Lower leg skin (tissue), 3 donors: Measurements from ENCODE around the gene ENPEP.

Source experiments
- POLR2A ChIP-seq, 2 donors: fragments of 450-650 bp; IDR thresholded peaks; one replicate each; pipeline ENCODE4 v1.6.1; 2016 to 2017; ENCODE audit warnings: antibody characterized with exemption in 2 of 2, mild to moderate bottlenecking in 1 of 2, moderate library complexity in 1 of 2
- TF ChIP-seq, protein P1 (sequence below), 3 donors: fragments of 450-650 bp; IDR thresholded peaks; one replicate each; pipeline ENCODE4 v1.5.1; 2016; ENCODE audit warnings: antibody characterized with exemption in 3 of 3, mild to moderate bottlenecking in 3 of 3, moderate library complexity in 2 of 3

DNA sequence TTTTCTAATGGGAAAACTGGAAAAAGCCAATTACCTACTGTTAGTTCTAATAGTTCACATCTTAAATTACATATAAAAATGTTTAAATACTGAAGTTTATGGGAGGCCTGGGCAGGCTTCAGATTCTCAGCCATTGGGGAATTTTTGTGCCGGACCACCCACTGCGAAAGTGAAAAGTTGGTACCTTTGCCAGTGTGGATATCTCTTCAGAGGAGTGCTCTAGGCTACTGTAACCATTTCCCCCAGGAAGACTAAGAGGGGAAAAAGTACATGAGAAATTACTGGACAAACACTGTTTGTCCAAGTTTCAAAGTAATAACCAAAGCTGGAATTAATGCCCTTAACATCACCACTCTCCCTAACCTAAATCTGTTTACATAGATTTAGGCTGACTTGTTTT is 126.1 kb downstream of the ENPEP start:
- no peak for TF ChIP-seq POLR2A (IDR thresholded peaks at IDR 0.05)
- TF ChIP-seq, protein P1, sequence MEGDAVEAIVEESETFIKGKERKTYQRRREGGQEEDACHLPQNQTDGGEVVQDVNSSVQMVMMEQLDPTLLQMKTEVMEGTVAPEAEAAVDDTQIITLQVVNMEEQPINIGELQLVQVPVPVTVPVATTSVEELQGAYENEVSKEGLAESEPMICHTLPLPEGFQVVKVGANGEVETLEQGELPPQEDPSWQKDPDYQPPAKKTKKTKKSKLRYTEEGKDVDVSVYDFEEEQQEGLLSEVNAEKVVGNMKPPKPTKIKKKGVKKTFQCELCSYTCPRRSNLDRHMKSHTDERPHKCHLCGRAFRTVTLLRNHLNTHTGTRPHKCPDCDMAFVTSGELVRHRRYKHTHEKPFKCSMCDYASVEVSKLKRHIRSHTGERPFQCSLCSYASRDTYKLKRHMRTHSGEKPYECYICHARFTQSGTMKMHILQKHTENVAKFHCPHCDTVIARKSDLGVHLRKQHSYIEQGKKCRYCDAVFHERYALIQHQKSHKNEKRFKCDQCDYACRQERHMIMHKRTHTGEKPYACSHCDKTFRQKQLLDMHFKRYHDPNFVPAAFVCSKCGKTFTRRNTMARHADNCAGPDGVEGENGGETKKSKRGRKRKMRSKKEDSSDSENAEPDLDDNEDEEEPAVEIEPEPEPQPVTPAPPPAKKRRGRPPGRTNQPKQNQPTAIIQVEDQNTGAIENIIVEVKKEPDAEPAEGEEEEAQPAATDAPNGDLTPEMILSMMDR (IDR thresholded peaks at IDR 0.05): no peak
